Gastroesophageal sphincter (tissue), 3 donors: ENCODE data around the gene NTS.

ENCODE experiments used
- CTCF ChIP-seq, 4 experiments: fragments of 200-600 bp in 2 of 4; fragments of 450-650 bp in 2 of 4; sonication (generic) in 1 of 4; IDR thresholded peaks; one replicate each; pipeline ENCODE4 v1.5.1; 2017 to 2019; ENCODE audit warnings: antibody characterized with exemption in 4 of 4, mild to moderate bottlenecking in 2 of 4, moderate library complexity in 2 of 4
- POLR2A ChIP-seq, 2 donors: fragments of 450-650 bp; IDR thresholded peaks; one replicate each; pipeline ENCODE4 v1.6.1; 2017; ENCODE audit warnings: antibody characterized with exemption in 2 of 2, mild to moderate bottlenecking in 2 of 2, moderate library complexity in 1 of 2
- POLR2AphosphoS5 ChIP-seq: sonication (generic); formaldehyde crosslinking; IDR thresholded peaks from one replicate; pipeline ENCODE4 v1.6.1; 2017; ENCODE audit warnings: antibody characterized with exemption

GRCh38 chr12:85874031-85874461, at the start of gene NTS:
- no peak for TF ChIP-seq CTCF (IDR thresholded peaks at IDR 0.05)
- no peak for TF ChIP-seq POLR2A (IDR thresholded peaks at IDR 0.05)
- no peak for TF ChIP-seq POLR2AphosphoS5
